Measurements from ENCODE around the gene TMEM273.

TMEM273 gene

GRCh38 chr10:49225218-49225876 lies 37.2 kb upstream of the TMEM273 start:
- no peak overlapping the region for H2AFZ ChIP-seq (ENCODE audit: low read depth, low read length)
- H3K27ac ChIP-seq (ENCODE audit: low read length), result no peak overlapping the region
- H3K4me3 ChIP-seq (ENCODE audit: low read length), result no peak overlapping the region
- H3K4me2 ChIP-seq (ENCODE audit: low read length), result no peak overlapping the region
- no peak for TF ChIP-seq CTCF (IDR thresholded peaks at IDR 0.05; ENCODE audit: low read depth, low read length)
- no peak for TF ChIP-seq EZH2phosphoT487 (IDR thresholded peaks at IDR 0.05; ENCODE audit: low read depth)
- H3K27me3 ChIP-seq (ENCODE audit: low read depth, low read length), result no peaks in the 10 kb centered on the region
- no peaks in the 10 kb centered on the region for H3K36me3 ChIP-seq (replicated peaks; ENCODE audit: low read depth, low read length)
- no peak overlapping the region for H3K9ac ChIP-seq (ENCODE audit: low read length)
- no peaks in the 10 kb centered on the region for H3K9me3 ChIP-seq (ENCODE audit: insufficient read depth, low read length)
- no peaks in the 10 kb centered on the region for H3K79me2 ChIP-seq (ENCODE audit: low read length)
- no peaks in the 10 kb centered on the region for H4K20me1 ChIP-seq (ENCODE audit: insufficient read depth, low read length)
- no peaks in the 10 kb centered on the region for H3K4me1 ChIP-seq (ENCODE audit: low read length)

- Histone ChIP-seq H3K27me3 (ENCODE audit: low read depth, low read length) (0 out of 2 replicates have a peak, but pooled peaks cover under 1% of the 10 kb centered on the region), H3K9ac (ENCODE audit: low read length) (no peak overlapping the region), H3K36me3 (replicated peaks; ENCODE audit: low read depth, low read length) (no peaks in the 10 kb centered on the region), H2AFZ (ENCODE audit: low read depth, low read length) (no peak overlapping the region), H3K27ac (ENCODE audit: low read length) (no peak overlapping the region), H4K20me1 (ENCODE audit: insufficient read depth, low read length) (no peaks in the 10 kb centered on the region), H3K4me2 (ENCODE audit: low read length) (no peak overlapping the region), H3K79me2 (ENCODE audit: low read length) (no peaks in the 10 kb centered on the region), H3K4me3 (ENCODE audit: low read length) (no peak overlapping the region), H3K4me1 (ENCODE audit: low read length) (no peaks in the 10 kb centered on the region), H3K9me3 (ENCODE audit: insufficient read depth, low read length) (no peaks in the 10 kb centered on the region)
- TF ChIP-seq EZH2phosphoT487 (IDR thresholded peaks at IDR 0.05; ENCODE audit: low read depth), result no peak
- no peak for TF ChIP-seq CTCF (IDR thresholded peaks at IDR 0.05; ENCODE audit: low read depth, low read length)
Measured at GRCh38 chr10:49223205-49223604, 35.0 kb upstream of the TMEM273 start.

- Histone ChIP-seq H3K36me3 (replicated peaks; ENCODE audit: low read depth, low read length) (no peaks in the 10 kb centered on the region), H3K27me3 (ENCODE audit: low read depth, low read length) (peaks cover 9% of the 10 kb centered on the region; the same call in 1 of the 2 replicates), H2AFZ (ENCODE audit: low read depth, low read length) (no peak overlapping the region), H3K9ac (ENCODE audit: low read length) (no peak overlapping the region), H3K4me2 (ENCODE audit: low read length) (no peak overlapping the region), H3K27ac (ENCODE audit: low read length) (no peak overlapping the region), H3K4me1 (ENCODE audit: low read length) (no peaks in the 10 kb centered on the region), H3K79me2 (ENCODE audit: low read length) (no peaks in the 10 kb centered on the region), H3K9me3 (ENCODE audit: insufficient read depth, low read length) (no peaks in the 10 kb centered on the region), H3K4me3 (ENCODE audit: low read length) (no peak overlapping the region), H4K20me1 (ENCODE audit: insufficient read depth, low read length) (no peaks in the 10 kb centered on the region)
- TF ChIP-seq CTCF (IDR thresholded peaks at IDR 0.05; ENCODE audit: low read depth, low read length) (no peak), EZH2phosphoT487 (IDR thresholded peaks at IDR 0.05; ENCODE audit: low read depth) (no peak)
Measured at GRCh38 chr10:49222170-49222569, 34.0 kb upstream of the TMEM273 start.

- Histone ChIP-seq H3K4me1 (ENCODE audit: low read length) (no peaks in the 10 kb centered on the region), H3K36me3 (replicated peaks; ENCODE audit: low read depth, low read length) (no peaks in the 10 kb centered on the region), H3K9me3 (ENCODE audit: insufficient read depth, low read length) (no peaks in the 10 kb centered on the region), H3K79me2 (ENCODE audit: low read length) (no peaks in the 10 kb centered on the region), H3K9ac (ENCODE audit: low read length) (no peak overlapping the region), H3K27me3 (ENCODE audit: low read depth, low read length) (peaks cover 9% of the 10 kb centered on the region; the same call in 1 of the 2 replicates), H3K4me3 (ENCODE audit: low read length) (no peak overlapping the region), H3K27ac (ENCODE audit: low read length) (no peak overlapping the region), H3K4me2 (ENCODE audit: low read length) (no peak overlapping the region), H2AFZ (ENCODE audit: low read depth, low read length) (no peak overlapping the region), H4K20me1 (ENCODE audit: insufficient read depth, low read length) (no peaks in the 10 kb centered on the region)
- TF ChIP-seq EZH2phosphoT487 (IDR thresholded peaks at IDR 0.05; ENCODE audit: low read depth) (no peak), CTCF (IDR thresholded peaks at IDR 0.05; ENCODE audit: low read depth, low read length) (no peak)
Measured at GRCh38 chr10:49220679-49221078, 32.5 kb upstream of the TMEM273 start.
